H1 (cell line): ENCODE data around the gene KANSL3. TPM values are rescaled to one million over a fixed set of nuclear protein-coding genes. Genes with fewer than 3 reads are reported as not detected.

Experiments
- CTCF ChIA-PET: fragments of 300-600 bp; sonication (Branson Sonifier 250); formaldehyde crosslinking; loops from one replicate; lab custom pipeline; 2021; ENCODE audit not compliant: partially characterized antibody; lab: Charles Lee
- POLR2A ChIA-PET: fragments of 300-600 bp; sonication (Branson Sonifier 250); formaldehyde crosslinking; loops from one replicate; lab custom pipeline; 2021; ENCODE audit warnings: inconsistent platforms; ENCODE audit not compliant: partially characterized antibody; lab: Charles Lee
- DNase-seq, 2 experiments: peaks; one replicate each; pipeline versions ENCODE4 v3.0.0 to v3.0.0-alpha.2; 2010 to 2022; ENCODE audit warnings: low spot score in 2 of 2, low read depth in 1 of 2, mixed read lengths in 1 of 2
- FAIRE-seq: peaks from 2 replicates; lab custom pipeline; 2011; peaks lifted over from hg19 to GRCh38; lab: Jason Lieb, UNC
- H2AFZ ChIP-seq: 2 replicates; pipeline ENCODE4 v1.8.1; 2012; ENCODE audit warnings: low read length, inconsistent platforms
- H2AK5ac ChIP-seq: 2 replicates; pipeline ENCODE4 v1.6.1; 2013; ENCODE audit warnings: low read depth, low read length
- H2BK120ac ChIP-seq: replicated peaks from 2 replicates; pipeline ENCODE3; 2013; ENCODE audit warnings: low read depth, low read length, inconsistent platforms
- H2BK12ac ChIP-seq: 2 replicates; pipeline ENCODE4 v1.6.1; 2013; ENCODE audit warnings: low read depth, low read length
- H2BK15ac ChIP-seq: 2 replicates; pipeline ENCODE4 v1.6.1; 2013; ENCODE audit warnings: low read length
- H2BK20ac ChIP-seq: 2 replicates; pipeline ENCODE4 v1.6.1; 2013; ENCODE audit warnings: low read length
- H2BK5ac ChIP-seq: 2 replicates; pipeline ENCODE4 v1.6.1; 2013; ENCODE audit warnings: low read depth, low read length
- H3K14ac ChIP-seq: 2 replicates; pipeline ENCODE4 v1.6.1; 2013; ENCODE audit warnings: inconsistent platforms; ENCODE audit not compliant: insufficient read length
- H3K18ac ChIP-seq: 2 replicates; pipeline ENCODE4 v1.6.1; 2013; ENCODE audit warnings: low read length; ENCODE audit errors: extremely low read depth
- H3K23ac ChIP-seq: 2 replicates; pipeline ENCODE4 v1.6.1; 2013; ENCODE audit warnings: inconsistent platforms; ENCODE audit not compliant: insufficient read length
- H3K23me2 ChIP-seq: 2 replicates; pipeline ENCODE4 v1.6.1; 2013; ENCODE audit warnings: low read depth, low read length
- H3K27ac ChIP-seq: 2 replicates; pipeline ENCODE4 v1.6.1; 2011; ENCODE audit warnings: low read depth, low read length, inconsistent platforms
- H3K27me3 ChIP-seq, 4 experiments: replicated peaks in 1 of 4; 1 replicate in 1 of 4; 2 replicates in 3 of 4; pipeline versions ENCODE4 v1.6.1 to v1.8.1; 2011 to 2013; ENCODE audit warnings: low read length in 3 of 4, mild to moderate bottlenecking in 3 of 4, inconsistent platforms in 2 of 4, mixed read lengths in 2 of 4, moderate library complexity in 1 of 4; ENCODE audit not compliant: control insufficient read depth in 3 of 4, insufficient read depth in 3 of 4; ENCODE audit errors: extremely low read depth in 1 of 4
- H3K36me3 ChIP-seq, 4 experiments: 2 replicates each; pipeline versions ENCODE4 v1.6.1 to v1.8.1; 2011 to 2013; ENCODE audit warnings: mild to moderate bottlenecking in 4 of 4, low read length in 3 of 4, moderate library complexity in 2 of 4, control low read depth in 1 of 4, inconsistent platforms in 1 of 4; ENCODE audit not compliant: insufficient read depth in 4 of 4, control insufficient read depth in 2 of 4
- H3K4ac ChIP-seq: replicated peaks from 2 replicates; pipeline ENCODE3; 2013; ENCODE audit warnings: low read length, low read depth, mixed read lengths, inconsistent platforms; ENCODE audit not compliant: insufficient read length
- H3K4me1 ChIP-seq, 4 experiments: replicated peaks in 1 of 4; 1 replicate in 1 of 4; 2 replicates in 3 of 4; pipeline versions ENCODE4 v1.6.1 to v1.8.1; 2011 to 2013; ENCODE audit warnings: low read length in 3 of 4, inconsistent platforms in 2 of 4, mixed read lengths in 1 of 4; ENCODE audit not compliant: insufficient read depth in 4 of 4, control insufficient read depth in 3 of 4
- H3K4me2 ChIP-seq, 2 experiments: 2 replicates each; pipeline versions ENCODE4 v1.6.1 to v1.8.1; 2011 to 2013; ENCODE audit warnings: low read depth in 2 of 2, low read length in 2 of 2, control low read depth in 1 of 2, inconsistent platforms in 1 of 2, mild to moderate bottlenecking in 1 of 2; ENCODE audit not compliant: insufficient read depth in 1 of 2
- H3K4me3 ChIP-seq, 4 experiments: fragments of 200-600, 300-600 bp in 1 of 4; sonication (generic), shearing (Covaris generic), sonication (Bioruptor Twin) in 1 of 4; 2 replicates each; pipeline versions ENCODE4 v1.5.1 to v1.8.1; 2011 to 2016; ENCODE audit warnings: low read length in 4 of 4, low read depth in 3 of 4, control low read depth in 2 of 4, inconsistent platforms in 2 of 4, mild to moderate bottlenecking in 2 of 4, mixed read lengths in 1 of 4, moderate library complexity in 1 of 4; ENCODE audit not compliant: insufficient read depth in 2 of 4; ENCODE audit errors: extremely low read depth in 1 of 4
- H3K56ac ChIP-seq: replicated peaks from 2 replicates; pipeline ENCODE3; 2013; ENCODE audit warnings: low read depth, mild to moderate bottlenecking, mixed read lengths, low read length, inconsistent platforms; ENCODE audit not compliant: insufficient read length
- H3K79me1 ChIP-seq: 2 replicates; pipeline ENCODE4 v1.6.1; 2013; ENCODE audit warnings: low read depth, low read length, control low read depth
- H3K79me2 ChIP-seq, 2 experiments: 2 replicates each; pipeline versions ENCODE4 v1.6.1 to v1.8.1; 2012 to 2013; ENCODE audit warnings: low read length in 2 of 2, mild to moderate bottlenecking in 2 of 2, inconsistent platforms in 1 of 2; ENCODE audit not compliant: insufficient read depth in 2 of 2, control insufficient read depth in 1 of 2
- H3K9ac ChIP-seq, 4 experiments: replicated peaks in 1 of 4; 1 replicate in 1 of 4; 2 replicates in 3 of 4; pipeline versions ENCODE4 v1.6.1 to v1.8.1; 2011 to 2013; ENCODE audit warnings: low read depth in 3 of 4, low read length in 3 of 4, control low read depth in 2 of 4, mild to moderate bottlenecking in 2 of 4, moderate library complexity in 2 of 4, inconsistent platforms in 1 of 4; ENCODE audit errors: extremely low read depth in 1 of 4
- H3K9me3 ChIP-seq, 2 experiments: 2 replicates each; pipeline versions ENCODE4 v1.6.1 to v1.8.1; 2012 to 2013; ENCODE audit warnings: mild to moderate bottlenecking in 2 of 2, moderate library complexity in 2 of 2, control low read depth in 1 of 2, inconsistent platforms in 1 of 2, low read depth in 1 of 2, low read length in 1 of 2, mixed read lengths in 1 of 2; ENCODE audit not compliant: insufficient read depth in 2 of 2
- H4K20me1 ChIP-seq, 2 experiments: replicated peaks in 1 of 2; 2 replicates each; pipeline versions ENCODE3 to v1.8.1; 2011 to 2013; ENCODE audit warnings: inconsistent platforms in 2 of 2, low read length in 2 of 2, mild to moderate bottlenecking in 1 of 2; ENCODE audit not compliant: insufficient read depth in 2 of 2, control insufficient read depth in 1 of 2
- H4K5ac ChIP-seq: 2 replicates; pipeline ENCODE4 v1.6.1; 2013; ENCODE audit warnings: low read length, low read depth, mixed read lengths, inconsistent platforms; ENCODE audit not compliant: insufficient read length
- H4K8ac ChIP-seq: 2 replicates; pipeline ENCODE4 v1.8.0; 2013; ENCODE audit warnings: mild to moderate bottlenecking, moderate library complexity, low read length, inconsistent platforms; ENCODE audit not compliant: insufficient read depth; ENCODE audit errors: extremely low read depth
- H4K91ac ChIP-seq: replicated peaks from 2 replicates; pipeline ENCODE3; 2013; ENCODE audit warnings: low read length, mixed read lengths, inconsistent platforms; ENCODE audit not compliant: insufficient read length
- BCL11A ChIP-seq, 2 experiments: IDR thresholded peaks; one replicate each; pipeline ENCODE4 v1.6.1; 2011; ENCODE audit warnings: low read depth in 2 of 2, low read length in 2 of 2, mild to moderate bottlenecking in 2 of 2
- EP300 ChIP-seq, 2 experiments: IDR thresholded peaks; 1 replicate in 1 of 2; 2 replicates in 1 of 2; pipeline ENCODE4 v1.6.1; 2011 to 2012; ENCODE audit warnings: low read depth in 2 of 2, low read length in 2 of 2, mild to moderate bottlenecking in 2 of 2, borderline replicate concordance in 1 of 2, inconsistent platforms in 1 of 2, moderate library complexity in 1 of 2
- FOSL1 ChIP-seq: IDR thresholded peaks from 2 replicates; pipeline ENCODE4 v1.6.1; 2011; ENCODE audit warnings: mild to moderate bottlenecking, low read depth, low read length, moderate library complexity; ENCODE audit not compliant: insufficient read depth
- JUND ChIP-seq: IDR thresholded peaks from 2 replicates; pipeline ENCODE4 v1.6.1; 2011; ENCODE audit warnings: mild to moderate bottlenecking, improper control_type of control experiment, low read length
- NRF1 ChIP-seq: IDR thresholded peaks from 2 replicates; pipeline ENCODE4 v1.6.1; 2011; ENCODE audit warnings: mild to moderate bottlenecking, low read depth, low read length, improper control_type of control experiment
- RBBP5 ChIP-seq: IDR thresholded peaks from 2 replicates; pipeline ENCODE4 v1.7.1; 2012; ENCODE audit warnings: low read depth, mild to moderate bottlenecking, inconsistent platforms, low read length, moderate library complexity, borderline replicate concordance
- SAP30 ChIP-seq: fragments of 300-600 bp; sonication (generic); IDR thresholded peaks from 2 replicates; pipeline ENCODE4 v1.7.1; 2012; ENCODE audit warnings: low read length, moderate library complexity, mild to moderate bottlenecking, inconsistent platforms; ENCODE audit not compliant: insufficient read depth, insufficient replicate concordance
- TEAD4 ChIP-seq: IDR thresholded peaks from 2 replicates; pipeline ENCODE4 v1.6.1; 2012; ENCODE audit warnings: low read depth, low read length, inconsistent platforms, mixed read lengths
- WGBS, 2 experiments: shearing (Covaris generic) in 1 of 2; methylation state at CpG; one replicate each; pipeline versions ENCODE4 v1.1.6 to v1.1.7; 2013 to 2015; ENCODE audit warnings: low lambda C conversion rate in 2 of 2, mixed read lengths in 2 of 2, inconsistent platforms in 1 of 2, low coverage in 1 of 2, missing lambda C conversion rate in 1 of 2; ENCODE audit not compliant: insufficient replicate concordance in 2 of 2, insufficient coverage in 1 of 2, insufficient read length in 1 of 2; ENCODE audit errors: extremely low coverage in 1 of 2, missing lambda C conversion rate in 1 of 2; 5-methylcytosine and 5-hydroxymethylcytosine counted together
- polyA plus RNA-seq, 7 experiments: library from polyadenylated mRNA; depleted of rRNA in 3 of 7; stranded (reverse) in 5 of 7; unstranded in 2 of 7; fragments of >200 nt in 5 of 7; fragments of 200-250 nt in 2 of 7; gene quantifications; 1 replicate in 5 of 7; 2 replicates in 1 of 7; 4 replicates in 1 of 7; pipeline versions ENCODE4 v1.2.1 to v1.2.3, GENCODE V29; 2011 to 2013; ENCODE audit warnings: missing spikeins in 2 of 7, mixed read lengths in 2 of 7
- total RNA-seq: library from RNA; stranded (reverse); fragmentation: NEBNext Ultra II Directional; extraction: Animal tissue kit (Norgen Biotek cat#: 25700); gene quantifications from 2 replicates; pipeline ENCODE4 v1.2.1, GENCODE V29; 2021

Gene KANSL3
- total and polyA plus RNA-seq, 2 of the 8 experiments (the other 6 are each of a cell fraction or from before 2014, with no cell fraction given), result 19.8 to 31.4 TPM

DNA sequence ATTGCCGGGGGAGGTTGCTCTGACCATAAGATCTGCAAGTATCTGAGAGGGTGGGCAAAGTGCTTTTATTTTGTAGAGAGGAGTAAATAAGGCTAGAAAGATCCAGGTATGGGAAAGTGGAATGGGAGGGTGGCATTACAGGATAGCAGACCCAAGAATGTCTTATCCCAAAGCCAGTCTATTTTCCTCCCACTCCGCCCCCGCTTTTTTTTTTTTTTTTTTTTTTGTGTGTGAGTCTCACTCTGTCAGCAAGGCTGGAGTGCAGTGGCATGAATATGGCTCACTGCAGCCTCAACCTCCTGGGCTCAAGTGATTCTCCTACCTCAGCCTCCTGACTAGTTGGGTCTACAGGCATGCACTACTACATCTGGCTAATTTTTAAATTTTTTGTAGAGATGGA lies 70.0 kb downstream of the KANSL3 start:
- Histone ChIP-seq H3K4ac (no peak overlapping the region), H3K36me3 (no peaks in the 10 kb centered on the region), H2BK5ac (no peak overlapping the region), H3K4me1 (peaks cover 0 to 8% (median 6%) of the 10 kb centered on the region in 4 experiments; a peak in 4 of 7 replicates), H4K5ac (no peak overlapping the region), H4K20me1 (no peaks in the 10 kb centered on the region), H2BK15ac (no peak overlapping the region), H2BK120ac (no peak overlapping the region), H3K23me2 (no peaks in the 10 kb centered on the region; the same call in 1 of the 2 replicates), H4K91ac (no peak overlapping the region), H3K14ac (no peak overlapping the region), H3K27me3 (no peaks in the 10 kb centered on the region), H3K4me3 (no peak overlapping the region), H3K4me2 (no peak overlapping the region), H3K18ac (no peak overlapping the region), H2AK5ac (no peak overlapping the region), H4K8ac (no peak overlapping the region), H3K56ac (no peak overlapping the region), H3K9me3 (no peaks in the 10 kb centered on the region), H3K27ac (no peak overlapping the region), H2BK20ac (no peak overlapping the region), H3K79me1 (no peaks in the 10 kb centered on the region), H3K23ac (no peak overlapping the region), H2AFZ (no peak overlapping the region), H3K79me2 (no peaks in the 10 kb centered on the region), H2BK12ac (no peak overlapping the region), H3K9ac (no peak overlapping the region)
- ChIA-PET CTCF (interaction anchor here (2.8 kb wide), 1 partner anchor 14 kb away, joined by 14 read pairs; no protein-coding TSS in a partner anchor), POLR2A (no interaction called here)
- FAIRE-seq (no peak), DNase-seq (no peak)
- TF ChIP-seq EP300 (IDR thresholded peaks at IDR 0.05; ENCODE audit: borderline replicate concordance in 1 of 2, low read depth in 2 of 2, low read length in 2 of 2), result no peak
- TF ChIP-seq BCL11A (IDR thresholded peaks at IDR 0.05; ENCODE audit: low read depth in 2 of 2, low read length in 2 of 2), result no peak
- TF ChIP-seq NRF1, result no peak
- TF ChIP-seq RBBP5, result no peak
- TF ChIP-seq SAP30, result no peak
- TF ChIP-seq FOSL1, result no peak
- no peak for TF ChIP-seq TEAD4
- TF ChIP-seq JUND, result no peak
- 96% methylated on average over 3 of the region's 3 CpGs; no CpG with 5 or more reads in 1 of the 2 experiments for WGBS, 2 experiments
